NCI-H226 (cell line): Measurements from ENCODE around the gene NKX1-2.

Source experiments
- DNase-seq: peaks from one replicate; pipeline ENCODE4 v3.0.0-alpha.2; 2015

The NKX1-2 gene

DNA sequence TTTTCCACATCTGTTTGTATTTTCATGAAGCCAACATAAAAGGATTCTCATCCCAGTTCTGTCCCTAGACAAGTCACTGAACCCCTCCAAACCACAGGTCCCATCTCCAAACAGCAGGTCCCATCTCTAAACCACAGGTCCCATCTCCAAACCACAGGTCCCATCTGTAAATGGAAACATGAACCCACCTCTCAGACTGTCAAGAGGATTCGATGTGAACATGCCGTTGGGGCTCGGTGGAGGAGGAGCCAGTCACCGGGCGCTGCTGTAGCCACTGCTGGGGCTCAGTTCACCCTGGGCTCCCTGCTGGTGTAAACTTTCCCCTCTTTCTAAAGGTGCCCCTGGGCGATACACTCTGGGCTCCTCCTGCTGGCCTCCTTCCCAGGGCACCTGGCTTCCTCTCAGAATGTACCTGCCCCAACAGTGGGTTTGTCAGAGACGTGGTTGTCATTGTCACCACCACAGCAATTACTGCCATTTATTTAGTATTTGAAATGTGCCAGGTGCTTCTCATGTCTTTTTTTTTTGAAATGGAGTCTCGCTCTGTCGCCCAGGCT is 24.8 kb upstream of the NKX1-2 start:
- no peak for DNase-seq

- DNase-seq, result no peak
Observed at GRCh38 chr10:124473070-124473469, 23.2 kb upstream of the NKX1-2 start.

DNA sequence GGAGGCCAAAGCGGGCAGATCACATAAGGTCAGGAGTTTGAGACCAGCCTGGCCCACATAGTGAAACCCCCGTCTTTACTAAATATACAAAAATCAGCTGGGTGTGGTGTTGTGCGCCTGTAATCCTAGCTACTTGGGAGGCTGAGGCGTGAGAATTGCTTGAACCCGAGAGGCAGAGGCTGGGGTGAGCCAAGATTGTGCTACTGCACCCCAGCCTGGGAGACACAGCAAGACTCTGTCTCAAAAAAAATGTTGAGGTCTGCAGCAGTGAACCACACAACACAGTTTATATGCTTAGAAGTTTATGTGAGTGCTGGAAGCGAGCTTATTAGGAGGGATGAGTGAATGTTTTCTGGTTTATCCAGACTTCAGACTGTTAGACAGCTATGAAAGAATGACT is 22.2 kb upstream of the NKX1-2 start:
- DNase-seq, result no peak

DNA sequence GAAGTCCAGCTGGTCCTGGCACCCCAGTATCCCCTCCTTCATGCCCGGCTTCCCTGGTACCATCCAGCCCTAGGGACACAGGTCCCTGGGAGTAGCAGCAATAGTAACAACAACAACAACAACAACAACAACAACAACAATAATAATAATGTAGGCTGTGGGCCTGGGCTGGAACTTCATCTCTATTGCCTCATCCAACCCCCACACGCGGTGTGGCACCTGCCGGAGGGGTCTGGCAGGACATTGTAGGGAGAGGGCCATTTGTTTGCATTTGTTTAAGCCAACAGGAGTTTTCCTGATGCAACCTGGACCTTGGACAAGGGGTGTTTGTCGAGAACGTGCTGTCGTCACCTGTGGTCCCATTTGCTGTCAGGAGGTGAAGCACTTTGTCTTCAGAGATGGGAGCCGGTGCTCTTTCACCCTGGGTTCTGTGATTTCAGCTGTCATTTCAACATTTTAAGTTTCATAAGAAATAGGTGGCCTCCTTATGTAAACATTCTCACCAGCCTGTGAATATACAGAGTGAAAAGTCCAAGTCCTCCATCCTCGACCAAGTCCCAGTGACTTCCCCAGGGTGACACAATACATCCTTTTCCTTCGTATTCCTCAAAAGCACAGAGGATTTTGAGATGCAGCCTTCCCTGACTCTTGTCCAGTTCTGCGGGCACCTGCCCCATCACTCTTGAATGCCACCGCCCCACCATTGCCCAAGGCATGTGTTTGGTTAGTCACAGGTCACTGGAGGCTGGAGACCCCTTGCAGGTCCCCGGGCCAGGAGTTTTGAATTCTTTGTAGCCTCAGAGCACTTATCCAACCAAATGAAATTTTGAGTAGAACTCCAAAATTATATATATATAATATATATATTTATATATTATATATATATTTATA is 21.0 kb upstream of the NKX1-2 start:
- DNase-seq, result no peak

DNA sequence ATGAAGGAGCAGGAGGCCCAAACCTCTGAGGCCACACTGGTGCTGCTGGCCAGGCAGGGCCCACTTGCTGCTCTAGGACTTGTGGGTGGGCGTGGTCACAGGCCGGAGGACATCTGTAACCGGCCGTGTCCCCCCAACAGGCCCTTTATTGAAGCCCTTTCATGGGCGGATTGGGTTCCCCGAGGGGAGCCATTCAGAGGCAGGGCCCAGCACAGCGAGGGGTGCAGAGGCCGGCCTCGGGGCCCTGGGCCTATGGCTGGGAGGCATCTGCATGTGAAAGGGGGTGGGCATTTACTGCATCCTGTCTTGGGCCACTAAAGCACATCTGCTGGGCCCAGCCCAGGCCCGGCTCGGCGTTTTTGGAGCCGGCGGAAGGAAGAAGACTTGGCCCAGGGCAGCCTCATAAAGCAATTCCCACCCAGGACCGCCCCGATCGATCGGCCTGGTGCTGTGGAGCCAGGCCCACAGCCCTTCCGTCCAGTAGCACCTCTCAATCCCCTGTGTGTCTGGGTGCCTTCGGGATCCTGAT is 20.2 kb upstream of the NKX1-2 start:
- DNase-seq, result no peak

GRCh38 chr10:124468624-124469023 is 18.8 kb upstream of the NKX1-2 start:
- no peak for DNase-seq

- DNase-seq, result no peak
Observed at GRCh38 chr10:124467165-124467564, 17.3 kb upstream of the NKX1-2 start.

DNA sequence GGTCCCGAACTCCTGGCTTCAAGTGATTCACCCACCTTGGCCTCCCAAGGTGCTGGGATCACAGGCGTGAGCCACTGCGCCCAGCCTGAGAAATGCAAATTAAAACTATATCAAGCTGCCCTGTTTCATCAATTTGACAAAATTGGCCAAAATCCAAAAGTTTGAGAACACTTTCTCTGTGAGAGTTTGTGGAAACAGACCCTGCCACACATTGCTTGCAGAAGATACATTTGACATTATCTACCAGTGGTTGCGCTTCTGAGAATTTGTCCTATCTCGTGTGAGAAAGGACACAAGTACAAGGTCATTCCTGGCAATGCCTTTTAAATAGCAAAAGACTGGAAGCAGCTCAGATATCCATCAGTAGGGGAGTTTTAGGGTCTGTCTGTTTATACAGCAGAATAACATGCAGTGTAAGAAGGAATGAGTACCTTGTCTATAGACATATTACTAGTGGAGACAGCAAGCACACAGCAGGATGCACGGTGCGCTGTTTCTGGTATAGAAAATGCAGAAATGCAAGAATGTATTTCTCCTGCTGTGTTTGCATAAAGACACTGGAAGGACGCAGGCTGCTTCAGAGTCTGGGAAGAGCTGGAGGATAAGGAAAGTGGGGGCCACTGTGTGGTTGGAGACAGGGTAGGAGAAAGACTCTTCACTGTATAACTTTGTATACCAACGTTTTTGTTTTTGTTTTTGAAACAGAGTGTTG is 16.1 kb upstream of the NKX1-2 start:
- DNase-seq, result no peak

GRCh38 chr10:124465003-124465776 is 15.4 kb upstream of the NKX1-2 start:
- no peak for DNase-seq

DNA sequence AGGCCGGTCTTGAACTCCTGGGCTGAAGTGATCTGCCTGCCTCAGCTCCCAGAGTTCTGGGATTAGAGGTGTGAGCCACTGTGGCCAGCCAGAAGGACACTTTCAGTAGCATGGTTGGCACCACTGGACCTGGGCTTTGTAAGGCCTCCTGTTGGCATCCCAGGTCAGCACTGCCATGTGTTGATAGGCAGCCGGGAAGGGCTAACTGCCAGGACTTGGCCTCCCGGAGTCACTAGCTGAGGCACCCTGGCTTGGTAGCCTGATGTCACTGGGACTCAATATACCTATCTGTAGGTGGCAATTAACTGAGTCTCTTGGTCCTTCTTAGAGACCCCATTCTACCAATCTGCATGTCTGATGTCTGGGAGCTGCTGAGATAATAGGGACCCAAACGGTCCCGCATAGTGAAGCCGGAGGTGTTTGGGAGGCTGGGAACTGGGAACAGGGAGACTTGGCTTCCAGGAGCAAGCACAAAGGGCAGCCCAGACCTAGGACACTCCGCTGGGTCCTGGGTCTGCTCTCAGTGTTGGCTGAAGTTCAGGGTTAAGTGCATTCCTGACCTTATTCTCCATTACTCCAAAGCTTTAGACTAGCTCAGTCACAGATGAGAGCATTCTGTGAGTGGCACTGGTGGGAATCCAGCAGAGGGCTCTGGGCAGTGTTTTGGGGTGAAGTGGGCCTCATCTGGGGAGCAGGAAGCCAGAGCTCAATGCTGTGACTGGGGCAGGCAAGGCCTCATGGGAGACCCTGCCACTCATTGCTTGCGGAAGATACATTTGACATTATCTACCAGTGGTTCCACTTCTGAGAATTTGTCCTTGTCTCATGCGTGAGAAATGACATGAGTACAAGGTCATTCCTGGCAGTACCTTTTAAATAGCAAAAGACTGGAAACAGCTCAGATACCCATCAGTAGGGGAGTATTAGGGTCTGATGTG is 14.5 kb upstream of the NKX1-2 start:
- no peak for DNase-seq

- no peak for DNase-seq
Observed at GRCh38 chr10:124462348-124462695, 12.5 kb upstream of the NKX1-2 start.

- peak; percentile 68 for DNase-seq
Observed at GRCh38 chr10:124461642-124462347, 12.0 kb upstream of the NKX1-2 start, which contains the start of gene LHPP. LHPP (plus strand) TSS chr10:124461823; CDS start chr10:124461863, 40 bp downstream.

DNA sequence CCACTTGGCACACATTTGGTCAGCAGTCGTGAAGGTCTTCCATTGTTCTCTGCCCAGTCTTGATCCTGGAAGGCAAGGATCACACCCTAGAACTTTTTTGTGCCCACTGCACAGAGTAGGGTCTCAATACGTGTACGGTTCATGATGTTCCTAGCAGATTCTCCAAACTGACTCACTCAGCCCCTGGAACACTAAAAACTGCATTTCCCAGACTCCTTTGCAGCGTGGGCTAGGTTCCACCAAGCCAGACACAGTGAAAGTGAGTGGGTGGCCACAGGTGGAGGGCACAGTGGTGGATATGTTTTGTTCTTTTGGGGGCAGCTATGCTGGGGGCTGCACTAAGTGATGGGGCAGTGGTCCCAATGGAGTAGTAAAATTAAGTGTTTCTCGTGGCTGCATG is 10.3 kb upstream of the NKX1-2 start:
- no peak for DNase-seq

DNA sequence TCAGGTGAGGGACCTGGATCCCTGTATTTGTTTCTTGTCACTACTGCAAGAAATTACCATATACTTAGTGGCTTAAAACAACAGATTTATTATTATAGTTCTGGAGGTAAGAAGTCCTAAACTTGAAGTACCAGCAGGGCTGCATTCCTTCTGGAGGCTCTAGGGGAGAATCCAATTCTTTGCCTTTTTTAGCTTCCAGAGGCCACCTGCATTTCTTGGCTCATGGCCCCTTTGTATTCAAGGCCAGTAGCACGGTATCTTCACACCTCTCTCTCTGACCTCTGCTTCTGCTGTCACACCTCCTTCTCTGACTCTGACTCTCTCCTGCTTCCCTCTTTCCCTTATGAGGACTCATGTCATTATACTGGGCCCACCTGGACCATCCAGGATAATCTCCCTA is 9.6 kb upstream of the NKX1-2 start:
- DNase-seq, result no peak

GRCh38 chr10:124458889-124459288 is 9.1 kb upstream of the NKX1-2 start:
- DNase-seq, result no peak

- DNase-seq, result no peak
Observed at GRCh38 chr10:124458473-124458872, 8.6 kb upstream of the NKX1-2 start.

- no peak for DNase-seq
Observed at GRCh38 chr10:124455441-124455840, 5.6 kb upstream of the NKX1-2 start.

GRCh38 chr10:124453960-124454610 is 4.2 kb upstream of the NKX1-2 start:
- no peak for DNase-seq

DNA sequence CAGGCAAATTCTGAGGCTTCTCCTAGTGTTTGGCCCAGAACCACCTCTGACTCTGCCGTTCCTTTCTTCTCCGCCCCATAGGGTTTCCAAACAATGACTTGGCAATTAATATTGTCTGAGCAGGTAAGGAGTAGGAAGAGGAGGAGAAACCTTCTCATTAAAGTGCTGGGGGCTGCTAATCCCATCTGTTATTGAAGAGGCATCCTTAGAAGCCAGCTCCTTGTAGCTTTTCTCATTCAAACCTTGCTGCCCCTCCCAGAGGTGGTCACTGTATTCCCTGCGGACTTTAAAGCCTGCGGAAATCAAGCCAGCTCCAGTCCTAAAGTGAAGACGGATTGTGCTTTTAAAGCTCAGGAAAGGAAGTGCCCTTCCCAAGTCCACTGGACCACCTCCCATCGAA is 1.4 kb upstream of the NKX1-2 start:
- DNase-seq, result no peak

DNA sequence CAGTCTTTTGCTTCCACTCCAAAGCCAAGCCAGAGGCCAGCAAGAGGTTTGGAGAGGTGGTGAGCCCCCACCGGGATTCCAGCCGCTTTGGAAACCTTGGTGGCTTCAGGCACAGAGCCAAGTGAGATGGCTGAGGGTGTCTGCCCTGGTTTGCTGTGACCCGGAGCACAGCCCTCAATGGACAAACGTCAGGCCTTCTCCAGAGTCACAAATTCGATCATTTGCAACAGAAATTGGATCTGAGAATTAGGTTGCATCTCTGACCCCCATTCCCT is 885 bp upstream of the NKX1-2 start:
- no peak for DNase-seq
